ENCODE data around the gene APP. TPM values are rescaled to one million over a fixed set of nuclear protein-coding genes. Genes with fewer than 3 reads are reported as not detected.

Gene APP
- total RNA-seq, 1 experiment from 2014 or later: 266 TPM

GRCh38 chr21:26001356-26001755 is 169.2 kb downstream of the APP start:
- H3K27me3 ChIP-seq (ENCODE audit: low read length): no peaks in the 10 kb centered on the region
- DNase-seq (no peak), ATAC-seq (no peak)
- no peaks in the 10 kb centered on the region for H3F3A ChIP-seq (ENCODE audit: low read length, unreplicated experiment)
- no peak overlapping the region for H2AFZ ChIP-seq (ENCODE audit: low read length)
- ChIA-PET POLR2A (ENCODE audit: unreplicated experiment) (no interaction called here), CTCF (no interaction called here)
- H3K27ac ChIP-seq (ENCODE audit: low read length): no peak overlapping the region
- no peak overlapping the region for H3K4me3 ChIP-seq (ENCODE audit: low read length)
- H3K9ac ChIP-seq (ENCODE audit: low read length): no peak overlapping the region
- TF ChIP-seq EZH2phosphoT487 (IDR thresholded peaks at IDR 0.05; ENCODE audit: borderline replicate concordance, low read length): no peak
- TF ChIP-seq CTCF (conservative IDR thresholded peaks at IDR 0.05; ENCODE audit: low read depth, low read length): 0 out of 2 replicates have a peak, but pooled peaks have one; percentile 14
- TF ChIP-seq EZH2 (IDR thresholded peaks at IDR 0.05; ENCODE audit: low read length, unreplicated experiment): no peak
- BruUV-seq (replicated peaks): no TSS peak
- H4K20me1 ChIP-seq (ENCODE audit: low read length): peaks cover 4% of the 10 kb centered on the region; the same call in 1 of the 2 replicates
- H3K4me2 ChIP-seq (ENCODE audit: low read length): no peak overlapping the region
- intact Hi-C loops (cut with micrococcal nuclease): no loop called here
- H3K9me3 ChIP-seq (ENCODE audit: low read length): no peaks in the 10 kb centered on the region
- peaks cover 18% of the 10 kb centered on the region for H3K36me3 ChIP-seq (ENCODE audit: low read depth, low read length)
- H3K9me2 ChIP-seq (replicated peaks; ENCODE audit: low read length): no peaks in the 10 kb centered on the region
- no peaks in the 10 kb centered on the region for H3K79me2 ChIP-seq (ENCODE audit: low read length)
- H3K4me1 ChIP-seq (ENCODE audit: insufficient read depth, low read length): peaks cover 10% of the 10 kb centered on the region; the same call in 1 of the 2 replicates

GRCh38 chr21:25999921-26000582 is 170.5 kb downstream of the APP start:
- H3K27me3 ChIP-seq (ENCODE audit: low read length): no peaks in the 10 kb centered on the region
- H3K4me3 ChIP-seq (ENCODE audit: low read length): no peak overlapping the region
- DNase-seq (no peak), ATAC-seq (no peak)
- H3K36me3 ChIP-seq (ENCODE audit: low read depth, low read length): peaks cover 18% of the 10 kb centered on the region
- H3F3A ChIP-seq (ENCODE audit: low read length, unreplicated experiment): no peaks in the 10 kb centered on the region
- H3K4me1 ChIP-seq (ENCODE audit: insufficient read depth, low read length): peaks cover 10% of the 10 kb centered on the region; the same call in 1 of the 2 replicates
- H4K20me1 ChIP-seq (ENCODE audit: low read length): no peaks in the 10 kb centered on the region
- no peaks in the 10 kb centered on the region for H3K9me2 ChIP-seq (replicated peaks; ENCODE audit: low read length)
- BruUV-seq (replicated peaks): no TSS peak
- H3K9me3 ChIP-seq (ENCODE audit: low read length): no peaks in the 10 kb centered on the region
- no peaks in the 10 kb centered on the region for H3K79me2 ChIP-seq (ENCODE audit: low read length)
- no peak overlapping the region for H3K4me2 ChIP-seq (ENCODE audit: low read length)
- POLR2A ChIA-PET (ENCODE audit: unreplicated experiment): no interaction called here
- H3K27ac ChIP-seq (ENCODE audit: low read length): no peak overlapping the region
- H2AFZ ChIP-seq (ENCODE audit: low read length): no peak overlapping the region
- intact Hi-C loops (cut with micrococcal nuclease): no loop called here
- CTCF ChIA-PET: interaction anchor here (0.5 kb wide), 1 partner anchor 74 kb away, joined by 4 read pairs; no protein-coding TSS in a partner anchor
- H3K9ac ChIP-seq (ENCODE audit: low read length): no peak overlapping the region
- TF ChIP-seq EZH2 (IDR thresholded peaks at IDR 0.05; ENCODE audit: low read length, unreplicated experiment) (no peak), EZH2phosphoT487 (IDR thresholded peaks at IDR 0.05; ENCODE audit: borderline replicate concordance, low read length) (no peak), CTCF (conservative IDR thresholded peaks at IDR 0.05; ENCODE audit: low read depth, low read length) (no peak)

All from PC-3 (cell line).